Measurements from ENCODE around the gene RNF14. TPM values are rescaled to one million over a fixed set of nuclear protein-coding genes. Genes with fewer than 3 reads are reported as not detected.

Gene RNF14
- total and polyA plus RNA-seq, 2 experiments from 2014 or later: 8.9 to 19.0 TPM

DNA sequence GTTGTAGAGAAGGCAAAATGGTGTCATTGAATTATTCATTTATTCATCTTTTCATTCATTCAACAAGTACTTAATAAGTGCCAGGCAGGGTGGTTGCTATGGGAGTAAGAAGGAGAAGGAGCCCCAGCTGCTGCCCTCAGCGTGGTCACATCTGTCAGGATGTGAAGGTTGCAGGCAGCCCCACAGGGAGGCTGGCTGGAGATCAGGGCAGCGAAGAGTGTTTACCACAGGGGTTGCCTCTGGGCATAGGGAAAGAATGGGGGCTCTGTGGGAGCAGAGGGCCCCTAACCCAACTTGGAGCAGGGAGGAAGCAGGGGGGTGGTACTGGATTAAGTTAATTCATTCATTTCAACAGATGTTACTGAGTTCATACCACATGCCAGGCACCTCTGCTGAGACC, 16.9 kb upstream of the RNF14 start:
- Histone ChIP-seq H3K4me1 (ENCODE audit: insufficient read depth) (peaks cover 9% of the 10 kb centered on the region; the same call in 1 of the 2 replicates), H3K4me3 (no peak overlapping the region), H3K79me2 (replicated peaks; ENCODE audit: insufficient read depth) (no peaks in the 10 kb centered on the region), H3K27me3 (ENCODE audit: insufficient read depth) (no peaks in the 10 kb centered on the region), H3K4me2 (peak overlapping the region; percentile 32; the same call in 1 of the 2 replicates), H3K27ac (ENCODE audit: low read depth) (no peak overlapping the region), H3K9me2 (ENCODE audit: insufficient read depth) (no peaks in the 10 kb centered on the region), H4K20me1 (replicated peaks; ENCODE audit: insufficient read depth) (no peaks in the 10 kb centered on the region), H3K36me3 (ENCODE audit: insufficient read depth) (no peaks in the 10 kb centered on the region), H2AFZ (no peak overlapping the region), H3F3A (replicated peaks; ENCODE audit: low read depth) (no peaks in the 10 kb centered on the region)
- Mint-ChIP-seq H3K4me1 (peaks cover 18% of the 10 kb centered on the region), H3K4me3 (no peak overlapping the region; the same call in 2 of the 3 replicates), H3K9me3 (no peaks in the 10 kb centered on the region), H3K27me3 (ENCODE audit: insufficient read depth, low read depth, poor library complexity) (peaks cover 2% of the 10 kb centered on the region), H3K36me3 (ENCODE audit: low read depth) (no peaks in the 10 kb centered on the region), H3K27ac (no peak overlapping the region)
- no peak for DNase-seq (ENCODE audit: low spot score)
- peak; percentile 9; the same call in 1 of the 3 replicates for ATAC-seq
- TF ChIP-seq ETS1 (IDR thresholded peaks at IDR 0.05) (no peak), ZNF462 (CRISPR knock-in tag; IDR thresholded peaks at IDR 0.05) (no peak), NANOG (IDR thresholded peaks at IDR 0.05; ENCODE audit: borderline replicate concordance) (no peak), STAT1 (IDR thresholded peaks at IDR 0.05; ENCODE audit: unreplicated experiment) (no peak), ZNF331 (CRISPR knock-in tag; IDR thresholded peaks at IDR 0.05; ENCODE audit: low read depth) (no peak), EZH2phosphoT487 (IDR thresholded peaks at IDR 0.05; ENCODE audit: unreplicated experiment) (no peak), CREB1 (CRISPR knock-in tag; IDR thresholded peaks at IDR 0.05; ENCODE audit: low read depth) (no peak), EZH2 (IDR thresholded peaks at IDR 0.05; ENCODE audit: low read depth, unreplicated experiment) (no peak), ZNF114 (CRISPR knock-in tag; IDR thresholded peaks at IDR 0.05) (no peak), POLR2AphosphoS5 (IDR thresholded peaks at IDR 0.05; ENCODE audit: low read depth) (no peak), JUNB (IDR thresholded peaks at IDR 0.05; ENCODE audit: unreplicated experiment) (no peak)
- TF ChIP-seq, protein P1, sequence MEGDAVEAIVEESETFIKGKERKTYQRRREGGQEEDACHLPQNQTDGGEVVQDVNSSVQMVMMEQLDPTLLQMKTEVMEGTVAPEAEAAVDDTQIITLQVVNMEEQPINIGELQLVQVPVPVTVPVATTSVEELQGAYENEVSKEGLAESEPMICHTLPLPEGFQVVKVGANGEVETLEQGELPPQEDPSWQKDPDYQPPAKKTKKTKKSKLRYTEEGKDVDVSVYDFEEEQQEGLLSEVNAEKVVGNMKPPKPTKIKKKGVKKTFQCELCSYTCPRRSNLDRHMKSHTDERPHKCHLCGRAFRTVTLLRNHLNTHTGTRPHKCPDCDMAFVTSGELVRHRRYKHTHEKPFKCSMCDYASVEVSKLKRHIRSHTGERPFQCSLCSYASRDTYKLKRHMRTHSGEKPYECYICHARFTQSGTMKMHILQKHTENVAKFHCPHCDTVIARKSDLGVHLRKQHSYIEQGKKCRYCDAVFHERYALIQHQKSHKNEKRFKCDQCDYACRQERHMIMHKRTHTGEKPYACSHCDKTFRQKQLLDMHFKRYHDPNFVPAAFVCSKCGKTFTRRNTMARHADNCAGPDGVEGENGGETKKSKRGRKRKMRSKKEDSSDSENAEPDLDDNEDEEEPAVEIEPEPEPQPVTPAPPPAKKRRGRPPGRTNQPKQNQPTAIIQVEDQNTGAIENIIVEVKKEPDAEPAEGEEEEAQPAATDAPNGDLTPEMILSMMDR (conservative IDR thresholded peaks at IDR 0.05; ENCODE audit: low read depth in 2 of 2): no peak
- TF ChIP-seq, protein P2, sequence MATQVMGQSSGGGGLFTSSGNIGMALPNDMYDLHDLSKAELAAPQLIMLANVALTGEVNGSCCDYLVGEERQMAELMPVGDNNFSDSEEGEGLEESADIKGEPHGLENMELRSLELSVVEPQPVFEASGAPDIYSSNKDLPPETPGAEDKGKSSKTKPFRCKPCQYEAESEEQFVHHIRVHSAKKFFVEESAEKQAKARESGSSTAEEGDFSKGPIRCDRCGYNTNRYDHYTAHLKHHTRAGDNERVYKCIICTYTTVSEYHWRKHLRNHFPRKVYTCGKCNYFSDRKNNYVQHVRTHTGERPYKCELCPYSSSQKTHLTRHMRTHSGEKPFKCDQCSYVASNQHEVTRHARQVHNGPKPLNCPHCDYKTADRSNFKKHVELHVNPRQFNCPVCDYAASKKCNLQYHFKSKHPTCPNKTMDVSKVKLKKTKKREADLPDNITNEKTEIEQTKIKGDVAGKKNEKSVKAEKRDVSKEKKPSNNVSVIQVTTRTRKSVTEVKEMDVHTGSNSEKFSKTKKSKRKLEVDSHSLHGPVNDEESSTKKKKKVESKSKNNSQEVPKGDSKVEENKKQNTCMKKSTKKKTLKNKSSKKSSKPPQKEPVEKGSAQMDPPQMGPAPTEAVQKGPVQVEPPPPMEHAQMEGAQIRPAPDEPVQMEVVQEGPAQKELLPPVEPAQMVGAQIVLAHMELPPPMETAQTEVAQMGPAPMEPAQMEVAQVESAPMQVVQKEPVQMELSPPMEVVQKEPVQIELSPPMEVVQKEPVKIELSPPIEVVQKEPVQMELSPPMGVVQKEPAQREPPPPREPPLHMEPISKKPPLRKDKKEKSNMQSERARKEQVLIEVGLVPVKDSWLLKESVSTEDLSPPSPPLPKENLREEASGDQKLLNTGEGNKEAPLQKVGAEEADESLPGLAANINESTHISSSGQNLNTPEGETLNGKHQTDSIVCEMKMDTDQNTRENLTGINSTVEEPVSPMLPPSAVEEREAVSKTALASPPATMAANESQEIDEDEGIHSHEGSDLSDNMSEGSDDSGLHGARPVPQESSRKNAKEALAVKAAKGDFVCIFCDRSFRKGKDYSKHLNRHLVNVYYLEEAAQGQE (IDR thresholded peaks at IDR 0.05; ENCODE audit: unreplicated experiment): no peak
